HepG2 (cell line): ENCODE data around the gene SMIM36. TPM values are rescaled to one million over a fixed set of nuclear protein-coding genes. Genes with fewer than 3 reads are reported as not detected.

Experiments used
- E2F1 ChIP-seq: sonication (generic); formaldehyde crosslinking; IDR thresholded peaks from 2 replicates; pipeline ENCODE4 v1.5.0; 2020; ENCODE audit warnings: missing genetic modification reagents
- GPBP1L1 ChIP-seq: sonication (generic); formaldehyde crosslinking; IDR thresholded peaks from 2 replicates; pipeline ENCODE4 v1.5.0; 2020; ENCODE audit warnings: mild to moderate bottlenecking, missing genetic modification reagents
- IKZF1 ChIP-seq: fragments of 450-650 bp; IDR thresholded peaks from 2 replicates; pipeline ENCODE4 v1.7.1; 2016
- IRF1 ChIP-seq: sonication (generic); formaldehyde crosslinking; IDR thresholded peaks from 2 replicates; pipeline ENCODE4 v1.4.0; 2020; ENCODE audit warnings: low read depth, mild to moderate bottlenecking, missing genetic modification reagents
- MAX ChIP-seq: IDR thresholded peaks from 2 replicates; pipeline ENCODE4 v1.6.1; 2012; ENCODE audit warnings: inconsistent platforms
- NFIB ChIP-seq: sonication (generic); formaldehyde crosslinking; IDR thresholded peaks from 2 replicates; pipeline ENCODE4 v1.9.0; 2021; ENCODE audit warnings: missing genetic modification reagents, mild to moderate bottlenecking, borderline replicate concordance
- POLR2G ChIP-seq: fragments of 200-400 bp; formaldehyde crosslinking; IDR thresholded peaks from 2 replicates; pipeline ENCODE4 v1.6.1; 2018; ENCODE audit warnings: mild to moderate bottlenecking, low read depth, low read length, moderate library complexity
- SKIL ChIP-seq: sonication (generic); formaldehyde crosslinking; IDR thresholded peaks from 2 replicates; pipeline ENCODE4 v1.8.0; 2022; ENCODE audit warnings: missing genetic modification reagents, mild to moderate bottlenecking, moderate library complexity, borderline replicate concordance
- SOX5 ChIP-seq: IDR thresholded peaks from 2 replicates; pipeline ENCODE4 v1.6.1; 2016; ENCODE audit warnings: borderline replicate concordance
- TRAFD1 ChIP-seq: sonication (generic); formaldehyde crosslinking; IDR thresholded peaks from 2 replicates; pipeline ENCODE4 v1.5.1; 2020; ENCODE audit warnings: missing genetic modification reagents, mild to moderate bottlenecking, borderline replicate concordance
- ZNF20 ChIP-seq: sonication (generic); formaldehyde crosslinking; IDR thresholded peaks from 2 replicates; pipeline ENCODE4 v1.4.0; 2020; ENCODE audit warnings: mild to moderate bottlenecking, moderate library complexity, missing genetic modification reagents
- ZNF274 ChIP-seq: sonication (generic); formaldehyde crosslinking; IDR thresholded peaks from 2 replicates; pipeline ENCODE4 v1.5.1; 2020; ENCODE audit warnings: mild to moderate bottlenecking, missing genetic modification reagents
- ZNF547 ChIP-seq: sonication (generic); formaldehyde crosslinking; IDR thresholded peaks from 2 replicates; pipeline ENCODE4 v1.5.1; 2020; ENCODE audit warnings: mild to moderate bottlenecking, missing genetic modification reagents
- ZNF552 ChIP-seq: sonication (generic); formaldehyde crosslinking; IDR thresholded peaks from 2 replicates; pipeline ENCODE4 v1.9.0; 2022; ENCODE audit warnings: missing genetic modification reagents, mild to moderate bottlenecking, borderline replicate concordance
- ZNF576 ChIP-seq: sonication (generic); formaldehyde crosslinking; IDR thresholded peaks from 2 replicates; pipeline ENCODE4 v1.4.0; 2020; ENCODE audit warnings: mild to moderate bottlenecking, missing genetic modification reagents
- ZNF784 ChIP-seq: sonication (generic); formaldehyde crosslinking; IDR thresholded peaks from 2 replicates; pipeline ENCODE4 v1.5.1; 2020; ENCODE audit warnings: missing genetic modification reagents, mild to moderate bottlenecking, borderline replicate concordance
- ZNF891 ChIP-seq: sonication (generic); formaldehyde crosslinking; IDR thresholded peaks from 2 replicates; pipeline ENCODE4 v1.5.0; 2020; ENCODE audit warnings: mild to moderate bottlenecking, missing genetic modification reagents
- polyA plus RNA-seq, 8 experiments: library from polyadenylated mRNA; depleted of rRNA in 3 of 8; stranded (reverse) in 7 of 8; unstranded in 1 of 8; fragments of >200 nt; fragmentation: Illumina TruSeq in 4 of 8; extraction: Trizol in 4 of 8; gene quantifications; 2 replicates each; pipeline versions ENCODE4 v1.2.1 to v1.2.3, GENCODE V29; 2011 to 2016; ENCODE audit warnings: low read depth in 4 of 8, missing spikeins in 1 of 8, mixed read lengths in 1 of 8; ENCODE audit not compliant: insufficient read depth in 1 of 8
- total RNA-seq, 5 experiments: library from RNA; depleted of rRNA; stranded (reverse); fragments of >200 nt; fragmentation: Illumina TruSeq; extraction: Trizol; gene quantifications; 2 replicates each; pipeline ENCODE4 v1.2.3, GENCODE V29; 2016; ENCODE audit warnings: low read depth in 1 of 5

The SMIM36 gene
- total and polyA plus RNA-seq, 2 of the 13 experiments (the other 11 are each of a cell fraction or from before 2014, with no cell fraction given), result not detected

- TF ChIP-seq IKZF1 (no peak), TRAFD1 (no peak), SOX5 (CRISPR knock-in tag) (no peak), ZNF576 (CRISPR knock-in tag) (0 out of 2 replicates have a peak, but pooled peaks have one; percentile 27), ZNF784 (CRISPR knock-in tag) (no peak; the same call in 1 of the 2 replicates), ZNF274 (CRISPR knock-in tag) (no peak; the same call in 1 of the 2 replicates), NFIB (CRISPR knock-in tag) (no peak), ZNF552 (CRISPR knock-in tag) (0 out of 2 replicates have a peak, but pooled peaks have one; percentile 49), POLR2G (peak; percentile 78), ZNF547 (CRISPR knock-in tag) (no peak; the same call in 1 of the 2 replicates), SKIL (CRISPR knock-in tag) (0 out of 2 replicates have a peak, but pooled peaks have one; percentile 25), ZNF891 (CRISPR knock-in tag) (0 out of 2 replicates have a peak, but pooled peaks have one; percentile 67), MAX (0 out of 2 replicates have a peak, but pooled peaks have one; percentile 44), IRF1 (CRISPR knock-in tag) (no peak), ZNF20 (CRISPR knock-in tag) (no peak), E2F1 (no peak), GPBP1L1 (CRISPR knock-in tag) (no peak)
These were observed 89.9 kb downstream of the SMIM36 start, which contains the start of gene MMD (continued) for GRCh38 chr17:55421179-55421934.
